GM23338 (cell line): ENCODE results near the gene PADI6. TPM values are rescaled to one million over a fixed set of nuclear protein-coding genes. Genes with fewer than 3 reads are reported as not detected.

Source experiments
- ATAC-seq: fragments of 200-7000 bp; cut with Tn5 transposase; 3 replicates; pipeline ENCODE4 v1.9.1; 2020
- DNase-seq: peaks from one replicate; pipeline ENCODE4 v3.0.0-alpha.2; 2015; ENCODE audit warnings: low spot score
- H2AFZ ChIP-seq: fragments of 200-600 bp; sonication (generic); 2 replicates; pipeline ENCODE4 v1.8.0; 2016; ENCODE audit warnings: antibody characterized with exemption, mild to moderate bottlenecking, moderate library complexity
- H3F3A ChIP-seq: fragments of 200-600 bp; sonication (generic); replicated peaks from 2 replicates; pipeline ENCODE4 v1.8.0; 2017; ENCODE audit warnings: antibody characterized with exemption, mixed run types, low read depth
- H3K27ac ChIP-seq: fragments of 200-600 bp; sonication (generic); 2 replicates; pipeline ENCODE4 v1.6.1; 2016; ENCODE audit warnings: low read depth
- H3K27me3 ChIP-seq: fragments of 200-600 bp; sonication (generic); 2 replicates; pipeline ENCODE4 v1.8.0; 2016; ENCODE audit warnings: mild to moderate bottlenecking, mixed run types, moderate library complexity; ENCODE audit not compliant: insufficient read depth
- H3K36me3 ChIP-seq: fragments of 200-600 bp; sonication (generic); 2 replicates; pipeline ENCODE4 v1.8.0; 2016; ENCODE audit warnings: mild to moderate bottlenecking; ENCODE audit not compliant: insufficient read depth
- H3K4me1 ChIP-seq: fragments of 200-600 bp; sonication (generic); 2 replicates; pipeline ENCODE4 v1.8.0; 2016; ENCODE audit warnings: mild to moderate bottlenecking, moderate library complexity; ENCODE audit not compliant: insufficient read depth
- H3K4me2 ChIP-seq: fragments of 200-600 bp; sonication (generic); 2 replicates; pipeline ENCODE4 v1.7.1; 2017; ENCODE audit warnings: mixed run types
- H3K4me3 ChIP-seq: fragments of 200-600 bp; sonication (generic); 2 replicates; pipeline ENCODE4 v1.6.1; 2016; ENCODE audit warnings: mixed run types
- H3K79me2 ChIP-seq: fragments of 200-600 bp; sonication (generic); replicated peaks from 2 replicates; pipeline ENCODE4 v1.8.0; 2017; ENCODE audit warnings: mild to moderate bottlenecking; ENCODE audit not compliant: insufficient read depth
- H3K9me2 ChIP-seq: fragments of 200-600 bp; sonication (generic); 2 replicates; pipeline ENCODE4 v1.8.0; 2017; ENCODE audit not compliant: insufficient read depth
- H4K20me1 ChIP-seq: fragments of 200-600 bp; sonication (generic); replicated peaks from 2 replicates; pipeline ENCODE4 v1.8.0; 2017; ENCODE audit warnings: mild to moderate bottlenecking; ENCODE audit not compliant: insufficient read depth
- H3K27ac Mint-ChIP-seq: 2 replicates; pipeline ENCODE4 v1.8.0; 2020; ENCODE audit warnings: inconsistent platforms, mild to moderate bottlenecking, moderate library complexity, mixed read lengths
- H3K27me3 Mint-ChIP-seq: 3 replicates; pipeline ENCODE4 v1.8.0; 2022; ENCODE audit warnings: low read depth, mild to moderate bottlenecking, moderate library complexity, mixed read lengths, inconsistent platforms; ENCODE audit not compliant: insufficient read depth, poor library complexity
- H3K36me3 Mint-ChIP-seq: 3 replicates; pipeline ENCODE4 v1.8.0; 2021; ENCODE audit warnings: low read depth, mild to moderate bottlenecking, inconsistent platforms, moderate library complexity, mixed read lengths
- H3K4me1 Mint-ChIP-seq: 3 replicates; pipeline ENCODE4 v1.8.0; 2020; ENCODE audit warnings: mild to moderate bottlenecking, inconsistent platforms, mixed read lengths
- H3K4me3 Mint-ChIP-seq: 3 replicates; pipeline ENCODE4 v1.8.0; 2021; ENCODE audit warnings: moderate library complexity, mild to moderate bottlenecking, inconsistent platforms, mixed read lengths
- H3K9me3 Mint-ChIP-seq: 3 replicates; pipeline ENCODE4 v1.8.0; 2020; ENCODE audit warnings: moderate library complexity, mild to moderate bottlenecking, inconsistent platforms, mixed read lengths
- CTCF ChIP-seq, 2 experiments: fragments of 200-600 bp in 1 of 2; sonication (generic) in 1 of 2; conservative IDR thresholded peaks; 2 replicates each; pipeline versions ENCODE4 v1.5.1 to v1.6.1; 2016 to 2017; ENCODE audit warnings: antibody characterized with exemption in 2 of 2, low read depth in 2 of 2, mild to moderate bottlenecking in 2 of 2, moderate library complexity in 1 of 2
- EZH2phosphoT487 ChIP-seq: fragments of 200-600 bp; sonication (generic); IDR thresholded peaks from one replicate; pipeline ENCODE4 v1.8.1; 2018; ENCODE audit warnings: antibody characterized with exemption; ENCODE audit not compliant: unreplicated experiment
- POLR2AphosphoS5 ChIP-seq: IDR thresholded peaks from 2 replicates; pipeline ENCODE4 v1.6.1; 2016; ENCODE audit warnings: antibody characterized with exemption, low read depth
- ZNF462 ChIP-seq: fragments of 250-450 bp; sonication (Bioruptor Pico); IDR thresholded peaks from 2 replicates; pipeline ENCODE4 v1.5.0; 2020; ENCODE audit warnings: mild to moderate bottlenecking, moderate library complexity
- polyA plus RNA-seq: library from polyadenylated mRNA; unstranded; fragments of >200 nt; fragmentation: Nextera tagmentation; extraction: Ambion mirVana; gene quantifications from 2 replicates; pipeline ENCODE4 v1.2.1, GENCODE V29; 2016
- total RNA-seq: library from RNA; depleted of rRNA; stranded (reverse); fragments of >200 nt; shearing (Covaris generic); gene quantifications from 2 replicates; pipeline ENCODE4 v1.2.3, GENCODE V29; 2014

PADI6 gene
- total and polyA plus RNA-seq, 2 experiments from 2014 or later, result not detected

DNA sequence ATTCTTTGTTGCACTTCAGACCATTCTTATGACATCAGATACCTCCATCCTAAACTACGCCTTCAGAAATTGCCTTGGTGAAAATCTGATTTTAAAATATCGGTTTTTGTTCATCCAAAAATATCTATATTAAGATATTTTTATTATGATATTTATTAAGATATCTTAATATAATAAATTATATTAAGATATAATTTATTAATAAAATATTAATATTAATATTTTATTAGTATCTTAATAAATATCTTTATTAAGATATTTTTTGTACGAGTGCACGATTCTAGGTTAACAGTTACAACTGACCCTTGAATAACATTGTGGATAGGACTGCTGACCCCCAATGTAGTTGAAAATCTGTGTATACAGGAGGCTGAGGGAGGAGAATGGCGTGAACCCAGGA lies 43.1 kb upstream of the PADI6 start:
- H3K27me3 ChIP-seq, result no peaks in the 10 kb centered on the region
- H3K9me3 Mint-ChIP-seq, result peaks cover 9% of the 10 kb centered on the region; the same call in 2 of the 3 replicates
- H3K4me1 Mint-ChIP-seq, result no peaks in the 10 kb centered on the region
- no peak for DNase-seq
- no peaks in the 10 kb centered on the region for H3K4me1 ChIP-seq
- no peak overlapping the region for H3K27ac Mint-ChIP-seq
- H3K79me2 ChIP-seq, result no peaks in the 10 kb centered on the region
- no peak overlapping the region for H3K4me3 ChIP-seq
- peaks cover 4% of the 10 kb centered on the region for H3K27me3 Mint-ChIP-seq
- ATAC-seq, result no peak
- H3K9me2 ChIP-seq, result no peaks in the 10 kb centered on the region
- H3K4me3 Mint-ChIP-seq, result no peak overlapping the region
- TF ChIP-seq ZNF462 (CRISPR knock-in tag), result no peak
- no peak overlapping the region for H3K4me2 ChIP-seq
- H2AFZ ChIP-seq, result no peak overlapping the region
- H4K20me1 ChIP-seq, result no peaks in the 10 kb centered on the region
- H3K36me3 Mint-ChIP-seq, result no peaks in the 10 kb centered on the region
- H3K36me3 ChIP-seq, result no peaks in the 10 kb centered on the region
- H3F3A ChIP-seq, result no peaks in the 10 kb centered on the region
- no peak overlapping the region for H3K27ac ChIP-seq

DNA sequence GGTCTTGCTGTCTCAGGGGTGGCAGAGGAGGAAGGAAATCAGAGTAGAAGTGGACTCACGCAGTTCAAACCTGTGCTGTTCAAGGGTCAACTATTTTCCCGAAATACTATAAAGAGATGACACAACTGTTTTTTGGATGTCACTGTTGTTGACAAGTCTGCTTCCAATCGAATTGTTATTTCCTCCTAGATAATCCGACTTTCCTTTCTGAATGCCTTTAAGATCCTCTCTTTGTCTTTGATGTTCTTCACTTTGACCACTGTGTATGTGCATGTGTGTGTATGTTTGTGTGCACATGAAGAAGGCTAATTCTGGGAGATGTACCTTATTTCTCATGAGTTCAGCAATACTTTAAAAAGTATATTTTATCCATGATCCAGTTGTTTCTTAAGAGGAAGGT lies 42.4 kb upstream of the PADI6 start:
- peaks cover 4% of the 10 kb centered on the region for H3K27me3 Mint-ChIP-seq
- H3K4me1 Mint-ChIP-seq, result no peaks in the 10 kb centered on the region
- Histone ChIP-seq H2AFZ (no peak overlapping the region), H3K4me2 (no peak overlapping the region), H3K9me2 (no peaks in the 10 kb centered on the region), H3K36me3 (no peaks in the 10 kb centered on the region), H3K4me1 (no peaks in the 10 kb centered on the region), H3K27me3 (no peaks in the 10 kb centered on the region), H3K27ac (no peak overlapping the region), H3F3A (no peaks in the 10 kb centered on the region), H4K20me1 (no peaks in the 10 kb centered on the region), H3K79me2 (no peaks in the 10 kb centered on the region), H3K4me3 (no peak overlapping the region)
- no peaks in the 10 kb centered on the region for H3K36me3 Mint-ChIP-seq
- H3K4me3 Mint-ChIP-seq, result no peak overlapping the region
- no peak overlapping the region for H3K27ac Mint-ChIP-seq
- TF ChIP-seq EZH2phosphoT487, result no peak
- no peak for TF ChIP-seq ZNF462 (CRISPR knock-in tag)
- TF ChIP-seq CTCF (conservative IDR thresholded peaks at IDR 0.05; ENCODE audit: low read depth in 2 of 2), result no peak
- no peak for TF ChIP-seq POLR2AphosphoS5
- peaks cover 8% of the 10 kb centered on the region; the same call in 2 of the 3 replicates for H3K9me3 Mint-ChIP-seq
- DNase-seq, result no peak
- ATAC-seq, result no peak
